Panc1 (cell line): ENCODE measurements around the gene BLTP1. TPM values are rescaled to one million over a fixed set of nuclear protein-coding genes. Genes with fewer than 3 reads are reported as not detected.

Experiments used
- ATAC-seq: fragments of 200-7000 bp; cut with Tn5 transposase; 2 replicates; pipeline ENCODE4 v1.9.1; 2020; ENCODE audit warnings: mild to moderate bottlenecking, moderate library complexity
- Bru-seq: library from RNA; stranded (reverse); fragments of 400-500 nt; gene quantifications from one replicate; lab custom pipeline; 2021; lab: Mats Ljungman, UMichigan
- BruChase-seq, 2 experiments: library from RNA; stranded (reverse); fragments of 400-500 nt; gene quantifications; one replicate each; lab custom pipeline; 2021; lab: Mats Ljungman, UMichigan
- BruUV-seq: library from RNA; stranded (reverse); fragments of 400-500 nt; replicated peaks from 2 replicates; lab custom pipeline; 2021; lab: Mats Ljungman, UMichigan
- CTCF ChIA-PET: fragments of 300-600 bp; sonication (Branson Sonifier 250); formaldehyde crosslinking; loops from one replicate; lab custom pipeline; 2022; ENCODE audit warnings: antibody characterized with exemption; lab: Charles Lee
- POLR2A ChIA-PET: fragments of 300-600 bp; sonication (Branson Sonifier 250); formaldehyde crosslinking; loops from one replicate; lab custom pipeline; 2022; ENCODE audit warnings: antibody characterized with exemption; lab: Charles Lee
- DNase-seq: peaks from one replicate; pipeline ENCODE4 v3.0.0-alpha.2; 2010; ENCODE audit warnings: low read depth, low spot score
- H3K27ac ChIP-seq: 2 replicates; pipeline ENCODE4 v1.5.1; 2011; ENCODE audit warnings: mild to moderate bottlenecking, low read length, inconsistent platforms
- H3K27me3 ChIP-seq: fragments of 200-500 bp; sonication (Bioruptor generic); 2 replicates; pipeline ENCODE4 v1.6.0; 2014; ENCODE audit warnings: low read length, inconsistent platforms; ENCODE audit not compliant: control insufficient read depth, insufficient read depth
- H3K36me3 ChIP-seq: fragments of 200-500 bp; sonication (Bioruptor generic); 2 replicates; pipeline ENCODE4 v1.5.1; 2014; ENCODE audit warnings: inconsistent platforms, mild to moderate bottlenecking, low read length, moderate library complexity; ENCODE audit not compliant: control insufficient read depth, insufficient read depth
- H3K4me1 ChIP-seq: 2 replicates; pipeline ENCODE4 v1.5.1; 2011; ENCODE audit warnings: inconsistent platforms, mild to moderate bottlenecking, low read length, moderate library complexity; ENCODE audit not compliant: control insufficient read depth, insufficient read depth
- H3K4me3 ChIP-seq, 2 experiments: 2 replicates each; pipeline ENCODE4 v1.5.1; 2011 to 2012; ENCODE audit warnings: low read depth in 2 of 2, low read length in 2 of 2, mild to moderate bottlenecking in 2 of 2, inconsistent platforms in 1 of 2, moderate library complexity in 1 of 2
- H3K9me3 ChIP-seq: fragments of 200-500 bp; sonication (Bioruptor generic); 2 replicates; pipeline ENCODE4 v1.5.1; 2014; ENCODE audit warnings: low read depth, mild to moderate bottlenecking, inconsistent platforms, low read length, moderate library complexity; ENCODE audit not compliant: control insufficient read depth, insufficient read depth
- CTCF ChIP-seq: fragments of 450-650 bp; IDR thresholded peaks from 2 replicates; pipeline ENCODE4 v1.5.1; 2017; ENCODE audit warnings: mild to moderate bottlenecking
- POLR2AphosphoS5 ChIP-seq: IDR thresholded peaks from 2 replicates; pipeline ENCODE4 v1.6.1; 2012; ENCODE audit warnings: mild to moderate bottlenecking, low read depth, low read length, moderate library complexity
- REST ChIP-seq, 2 experiments: IDR thresholded peaks; 2 replicates each; pipeline ENCODE4 v1.6.1; 2011 to 2012; ENCODE audit warnings: low read depth in 2 of 2, control low read depth in 1 of 2, low read length in 1 of 2, mild to moderate bottlenecking in 1 of 2, moderate library complexity in 1 of 2; ENCODE audit not compliant: insufficient read depth in 1 of 2
- SIN3A ChIP-seq: IDR thresholded peaks from 2 replicates; pipeline ENCODE4 v1.6.1; 2012; ENCODE audit warnings: low read depth, mild to moderate bottlenecking, low read length, moderate library complexity, borderline replicate concordance; ENCODE audit not compliant: insufficient read depth
- TCF7L2 ChIP-seq: IDR thresholded peaks from 2 replicates; pipeline ENCODE4 v1.6.1; 2011; ENCODE audit warnings: mild to moderate bottlenecking, low read depth, low read length, inconsistent platforms
- in situ Hi-C: cut with HindIII; loops from 2 replicates; pipeline ENCODE4 v1.10.0; 2016; ENCODE audit warnings: low sequenced_read_pairs, low pct_unique_long_range_greater_than_20kb
- intact Hi-C: fragments of 100-400 bp; cut with micrococcal nuclease; formaldehyde crosslinking; loops from one replicate; pipeline ENCODE4 v1.10.0; 2022; ENCODE audit not compliant: unreplicated experiment
- long read RNA-seq: library from polyadenylated mRNA; unstranded; transcript quantifications from one replicate; pipeline ENCODE4 v2.0.0, GENCODE V29; 2021; ENCODE audit not compliant: unreplicated experiment
- polyA plus RNA-seq: library from polyadenylated mRNA; unstranded; fragments of >200 nt; gene quantifications from one replicate; pipeline ENCODE4 v1.2.1, GENCODE V29; 2012; ENCODE audit warnings: missing spikeins; ENCODE audit not compliant: insufficient read length
- total RNA-seq: library from RNA; stranded (reverse); gene quantifications from one replicate; pipeline ENCODE4 v1.2.1, GENCODE V29; 2021; ENCODE audit not compliant: unreplicated experiment

Gene BLTP1
- total RNA-seq (24.5 TPM), Bru-seq, nascent RNA (percentile 67 among the genes with signal in this experiment), BruChase-seq, experiment 1, labeled RNA remaining after a 2-hour chase (percentile 64 among the genes with signal in this experiment), BruChase-seq, experiment 2, labeled RNA remaining after a 6-hour chase (percentile 68 among the genes with signal in this experiment)
- 9.7 TPM for polyA plus RNA-seq
- long read RNA-seq, partial matches to known transcripts: 3 of 13 reads
- long read RNA-seq, other reads (novel, unspliced or antisense): 10 of 13 reads

GRCh38 chr4:122151982-122152710, at the start of gene BLTP1:
BLTP1 (plus strand) TSS chr4:122152331; CDS start chr4:122170648, 18,317 bp downstream.
- Histone ChIP-seq H3K27me3 (no peaks in the 10 kb centered on the region), H3K27ac (peak within 1 kb of the TSS; percentile 87), H3K36me3 (no peaks in the 10 kb centered on the region; the same call in 1 of the 2 replicates), H3K9me3 (no peaks in the 10 kb centered on the region), H3K4me1 (peaks cover 6% of the 10 kb centered on the region), H3K4me3 (peak within 1 kb of the TSS; percentile 89 to 94)
- ATAC-seq (peak; percentile 100), DNase-seq (peak; percentile 39)
- no peak for TF ChIP-seq TCF7L2
- peak; percentile 59 for TF ChIP-seq POLR2AphosphoS5
- no peak for TF ChIP-seq REST (IDR thresholded peaks at IDR 0.05; ENCODE audit: insufficient read depth in 1 of 2, low read depth in 2 of 2, low read length in 1 of 2)
- TF ChIP-seq SIN3A: no peak
- TF ChIP-seq CTCF: no peak
- in situ Hi-C loops (no loop called here), intact Hi-C loops (no loop called here)
- POLR2A ChIA-PET: no interaction called here
- BruUV-seq: no TSS peak
- CTCF ChIA-PET: no interaction called here

GRCh38 chr4:122104184-122104583, 47.9 kb upstream of the BLTP1 start:
- Histone ChIP-seq H3K4me3 (no peak overlapping the region), H3K9me3 (no peaks in the 10 kb centered on the region), H3K4me1 (no peaks in the 10 kb centered on the region), H3K27ac (no peak overlapping the region), H3K27me3 (no peaks in the 10 kb centered on the region; the same call in 1 of the 2 replicates), H3K36me3 (no peaks in the 10 kb centered on the region)
- ATAC-seq (no peak), DNase-seq (no peak)
- in situ Hi-C loops (no loop called here), intact Hi-C loops (no loop called here)
- TF ChIP-seq REST (IDR thresholded peaks at IDR 0.05; ENCODE audit: insufficient read depth in 1 of 2, low read depth in 2 of 2, low read length in 1 of 2) (no peak), TCF7L2 (no peak), SIN3A (no peak), POLR2AphosphoS5 (no peak), CTCF (no peak)
- BruUV-seq: no TSS peak
- ChIA-PET CTCF (no interaction called here), POLR2A (no interaction called here)
